Heart right ventricle (tissue), 16 donors: Measurements from ENCODE around the gene GPC5. TPM values are rescaled to one million over a fixed set of nuclear protein-coding genes. Genes with fewer than 3 reads are reported as not detected.

ENCODE experiments used
- ATAC-seq, 8 donors: fragments of 200-7000 bp; cut with Tn5 transposase; one replicate each; pipeline ENCODE4 v1.9.1; 2020; ENCODE audit warnings: mild to moderate bottlenecking in 8 of 8, moderate library complexity in 8 of 8, moderate number of reproducible peaks in 1 of 8
- DNase-seq, 2 donors: peaks; one replicate each; pipeline ENCODE4 v3.0.0-alpha.2; 2020
- H3K27ac ChIP-seq, 10 donors: fragments of 200-600 bp; sonication (generic) in 2 of 10; one replicate each; pipeline versions ENCODE4 v1.5.0 to v1.8.0; 2020 to 2022; ENCODE audit warnings: mild to moderate bottlenecking in 3 of 10
- H3K27me3 ChIP-seq, 7 donors: fragments of 200-600 bp; one replicate each; pipeline ENCODE4 v1.8.0; 2021 to 2022; ENCODE audit warnings: mild to moderate bottlenecking in 2 of 7
- H3K36me3 ChIP-seq, 9 donors: fragments of 200-600 bp; sonication (generic) in 1 of 9; one replicate each; pipeline versions ENCODE4 v1.5.0 to v1.8.0; 2020 to 2022; ENCODE audit warnings: mild to moderate bottlenecking in 2 of 9
- H3K4me1 ChIP-seq, 9 donors: fragments of 200-600 bp; sonication (generic) in 1 of 9; one replicate each; pipeline versions ENCODE4 v1.5.0 to v1.8.0; 2020 to 2022; ENCODE audit warnings: mild to moderate bottlenecking in 4 of 9
- H3K4me3 ChIP-seq, 10 donors: fragments of 200-600 bp; sonication (generic) in 2 of 10; one replicate each; pipeline versions ENCODE4 v1.5.0 to v1.8.0; 2020 to 2022; ENCODE audit warnings: mild to moderate bottlenecking in 7 of 10, moderate library complexity in 2 of 10
- H3K9me3 ChIP-seq, 11 donors: fragments of 200-600 bp in 10 of 11; sonication (generic) in 2 of 11; one replicate each; pipeline versions ENCODE4 v1.5.0 to v1.8.0; 2013 to 2022; ENCODE audit warnings: mild to moderate bottlenecking in 2 of 11, control low read depth in 1 of 11, moderate library complexity in 1 of 11
- CTCF ChIP-seq, 9 donors: fragments of 200-600 bp; sonication (generic) in 2 of 9; IDR thresholded peaks; one replicate each; pipeline versions ENCODE4 v1.5.0 to v1.8.0; 2021 to 2022; ENCODE audit warnings: antibody characterized with exemption in 9 of 9, mild to moderate bottlenecking in 5 of 9, moderate library complexity in 1 of 9
- WGBS, 2 donors: extraction: QIAGEN DNeasy Blood & Tissue Kit; methylation state at CpG; one replicate each; pipeline ENCODE4 v1.1.7; 2013; ENCODE audit warnings: inconsistent platforms in 1 of 2; 5-methylcytosine and 5-hydroxymethylcytosine counted together
- intact Hi-C, 10 donors: fragments of 100-400 bp; cut with DNase I; formaldehyde crosslinking; loops; one replicate each; pipeline versions ENCODE4 v1.11.1 to v1.14.2; 2022
- polyA plus RNA-seq, 2 donors: library from polyadenylated mRNA; stranded (reverse); fragments of 200-250 nt; gene quantifications; one replicate each; pipeline ENCODE4 v1.2.3, GENCODE V29; 2013
- total RNA-seq, 10 donors: library from RNA; stranded (reverse); fragmentation: NEBNext Ultra II Directional in 3 of 10; extraction: Animal tissue kit (Norgen Biotek cat#: 25700) in 3 of 10; gene quantifications; one replicate each; pipeline versions ENCODE4 v1.2.1 to v1.2.4, GENCODE V29; 2021 to 2023
- donor health status: Arrhythmogenic right ventricular cardiomyopathy.
- donor health status: ischemic (EF 13 %, LVEDD 7.1; RV severe dilation, severe dysfunction).
- donor health status: healthy with polysubstance abuse.
- donor health status: DM: no; HTN: yes; CAD: no.
- donor health status: DM: no; HTN: no; CAD: no.
- donor health status: ischemic (EF 25% LVEDD 6.9; RV normal size, moderate dysfunction).
- donor health status: ischemic (EF 25% LVEDD 5.7; RV mildly dilated, moderate dysfunction).
- donor health status: healthy.
- donor health status: DM: yes; HTN: yes; CAD: no.
- donor health status: Ischemic cardiomyopathy.
- donor health status: ischemic (EF 35%, LVEDD 5.7; RV mildly dilated, moderate dysfunction).
- donor health status: nonischemic (EF 11% LVEDD 7.7; RV severe dilation, severe dysfunction).
- donor health status: DM: yes; HTN: yes; CAD: no.
- donor health status: PGD.
- donor health status: ischemic (EF 29% LVEDD 5.4; RV normal size, mild dysfunction).
- donor health status: nonischemic (EF 23%, LVEDD 6.1; RV moderate dilation, normal function).

GPC5 gene
- total and polyA plus RNA-seq, 12 donors, result 0.01 to 3.5 (median 0.70) TPM; not detected in 1

- no peak for DNase-seq
- Histone ChIP-seq H3K27me3 (no peaks in the 10 kb centered on the region), H3K4me1 (peaks cover 0 to 6% (median 0%) of the 10 kb centered on the region in 9 donors), H3K36me3 (no peaks in the 10 kb centered on the region), H3K27ac (no peak overlapping the region), H3K9me3 (peaks cover 0 to 13% (median 0%) of the 10 kb centered on the region in 11 donors), H3K4me3 (no peak overlapping the region)
- TF ChIP-seq CTCF (IDR thresholded peaks at IDR 0.05), result no peak
- intact Hi-C loops, result no loop called here
- WGBS, 2 donors, result 54 to 63% methylated on average over 1 of the region's 1 CpG
- no peak for ATAC-seq
Measured at GRCh38 chr13:92345627-92346026, 947.2 kb downstream of the GPC5 start.

GRCh38 chr13:92346046-92346445 is 947.6 kb downstream of the GPC5 start:
- Histone ChIP-seq H3K9me3 (peaks cover 0 to 13% (median 0%) of the 10 kb centered on the region in 11 donors), H3K4me3 (no peak overlapping the region), H3K4me1 (peaks cover 0 to 6% (median 0%) of the 10 kb centered on the region in 9 donors), H3K27me3 (no peaks in the 10 kb centered on the region), H3K36me3 (no peaks in the 10 kb centered on the region), H3K27ac (peak overlapping the region in 1 of 10 donors; percentile 21)
- DNase-seq (no peak), ATAC-seq (peak in 2 of 8 donors; percentile 24 to 33)
- intact Hi-C loops, result no loop called here
- no peak for TF ChIP-seq CTCF (IDR thresholded peaks at IDR 0.05)

GRCh38 chr13:92354583-92354982 is 956.2 kb downstream of the GPC5 start:
- no peaks in the 10 kb centered on the region for H3K4me1 ChIP-seq
- peaks cover 0 to 17% (median 0%) of the 10 kb centered on the region in 11 donors for H3K9me3 ChIP-seq
- no peak overlapping the region for H3K4me3 ChIP-seq
- no peak for DNase-seq
- intact Hi-C loops, result loop anchor here in 3 of 10 donors (10.0 kb wide), 1 partner anchor 170 kb away; no protein-coding TSS in a partner anchor
- H3K27me3 ChIP-seq, result no peaks in the 10 kb centered on the region
- no peak for ATAC-seq
- no peak overlapping the region for H3K27ac ChIP-seq
- TF ChIP-seq CTCF (IDR thresholded peaks at IDR 0.05), result no peak
- no peaks in the 10 kb centered on the region for H3K36me3 ChIP-seq
- 68 to 82% methylated on average over 1 of the region's 1 CpG for WGBS, 2 donors

- 45 to 63% methylated on average over 1 of the region's 1 CpG for WGBS, 2 donors
- peak in 7 of 9 donors; percentile 10 to 48 (median 36) for TF ChIP-seq CTCF (IDR thresholded peaks at IDR 0.05)
- Histone ChIP-seq H3K27ac (no peak overlapping the region), H3K9me3 (peaks cover 0 to 17% (median 0%) of the 10 kb centered on the region in 11 donors), H3K4me3 (no peak overlapping the region), H3K27me3 (no peaks in the 10 kb centered on the region), H3K36me3 (no peaks in the 10 kb centered on the region), H3K4me1 (no peaks in the 10 kb centered on the region)
- intact Hi-C loops, result loop anchor here in 5 of 10 donors (5.0 to 10.0 kb wide), 2 partner anchors 168 to 170 kb away; no protein-coding TSS in a partner anchor
- no peak for DNase-seq
- peak in 1 of 8 donors; percentile 52 for ATAC-seq
Measured at GRCh38 chr13:92355213-92355612, 956.8 kb downstream of the GPC5 start.
